Measurements from ENCODE around the gene FAM83F. TPM values are rescaled to one million over a fixed set of nuclear protein-coding genes. Genes with fewer than 3 reads are reported as not detected.

Gene FAM83F
- polyA plus RNA-seq, 1 donor (not counting 4 experiments of a cell fraction or from before 2014, with no cell fraction given): 22.8 TPM

DNA sequence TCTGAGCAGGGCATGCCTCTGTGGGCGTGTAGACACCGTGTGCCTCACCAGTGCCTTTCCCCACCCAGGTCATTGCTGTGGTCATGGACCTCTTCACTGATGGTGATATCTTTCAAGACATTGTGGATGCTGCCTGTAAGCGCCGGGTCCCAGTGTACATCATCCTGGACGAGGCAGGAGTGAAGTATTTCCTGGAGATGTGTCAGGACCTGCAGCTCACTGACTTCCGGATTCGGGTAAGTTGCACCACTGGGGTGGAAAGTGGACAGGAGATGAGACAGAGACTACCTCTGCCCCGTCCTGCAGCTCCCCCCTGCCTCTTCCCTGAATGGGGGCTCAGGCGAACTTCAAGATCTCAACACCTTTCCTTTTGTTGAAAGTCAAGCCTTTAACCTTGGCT is 24.3 kb downstream of the FAM83F start:
- Histone ChIP-seq H3K27me3 (ENCODE audit: control insufficient read depth, extremely low read depth, insufficient read depth, low read length) (no peaks in the 10 kb centered on the region), H3K9me3 (ENCODE audit: control insufficient read depth, low read depth, low read length) (no peaks in the 10 kb centered on the region), H3K4me1 (ENCODE audit: control insufficient read depth, extremely low read depth, insufficient read depth, low read length) (peaks cover 77% of the 10 kb centered on the region), H3K27ac (ENCODE audit: control insufficient read depth, insufficient read depth, low read length) (peak overlapping the region; percentile 27), H3K36me3 (ENCODE audit: control insufficient read depth in 2 of 2, extremely low read depth in 1 of 2, insufficient read depth in 2 of 2, low read length in 2 of 2) (peaks cover 22 to 26% of the 10 kb centered on the region in 2 experiments), H3K9me1 (ENCODE audit: control insufficient read depth, extremely low read depth, insufficient read depth, low read length) (peaks cover 7% of the 10 kb centered on the region), H3K79me2 (ENCODE audit: control insufficient read depth, insufficient read depth, low read length) (peaks cover 40% of the 10 kb centered on the region), H2AFZ (ENCODE audit: control insufficient read depth, low read length) (no peak overlapping the region), H3K4me3 (ENCODE audit: control insufficient read depth in 2 of 3, extremely low read depth in 1 of 3, insufficient read depth in 2 of 3, low read depth in 1 of 3, low read length in 3 of 3) (peak overlapping the region in 1 of 3 experiments; percentile 22), H3K4me2 (ENCODE audit: control insufficient read depth, extremely low read depth, insufficient read depth, low read depth, low read length) (peak overlapping the region; percentile 49), H3K9ac (ENCODE audit: control insufficient read depth, extremely low read depth, insufficient read depth, low read length) (no peak overlapping the region), H4K20me1 (ENCODE audit: control insufficient read depth, extremely low read depth, insufficient read depth, low read length) (peaks cover 9% of the 10 kb centered on the region)
- TF ChIP-seq, protein P1, sequence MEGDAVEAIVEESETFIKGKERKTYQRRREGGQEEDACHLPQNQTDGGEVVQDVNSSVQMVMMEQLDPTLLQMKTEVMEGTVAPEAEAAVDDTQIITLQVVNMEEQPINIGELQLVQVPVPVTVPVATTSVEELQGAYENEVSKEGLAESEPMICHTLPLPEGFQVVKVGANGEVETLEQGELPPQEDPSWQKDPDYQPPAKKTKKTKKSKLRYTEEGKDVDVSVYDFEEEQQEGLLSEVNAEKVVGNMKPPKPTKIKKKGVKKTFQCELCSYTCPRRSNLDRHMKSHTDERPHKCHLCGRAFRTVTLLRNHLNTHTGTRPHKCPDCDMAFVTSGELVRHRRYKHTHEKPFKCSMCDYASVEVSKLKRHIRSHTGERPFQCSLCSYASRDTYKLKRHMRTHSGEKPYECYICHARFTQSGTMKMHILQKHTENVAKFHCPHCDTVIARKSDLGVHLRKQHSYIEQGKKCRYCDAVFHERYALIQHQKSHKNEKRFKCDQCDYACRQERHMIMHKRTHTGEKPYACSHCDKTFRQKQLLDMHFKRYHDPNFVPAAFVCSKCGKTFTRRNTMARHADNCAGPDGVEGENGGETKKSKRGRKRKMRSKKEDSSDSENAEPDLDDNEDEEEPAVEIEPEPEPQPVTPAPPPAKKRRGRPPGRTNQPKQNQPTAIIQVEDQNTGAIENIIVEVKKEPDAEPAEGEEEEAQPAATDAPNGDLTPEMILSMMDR (optimal IDR thresholded peaks at IDR 0.05 in 1 of 3, IDR thresholded peaks at IDR 0.05 in 1 of 3, conservative IDR thresholded peaks at IDR 0.05 in 1 of 3; ENCODE audit: extremely low read depth in 1 of 3, insufficient read depth in 2 of 3, low read length in 3 of 3): no peak
- no peak for TF ChIP-seq EZH2 (IDR thresholded peaks at IDR 0.05; ENCODE audit: low read length)
- FAIRE-seq: peak; percentile 92
- dilution Hi-C loops (cut with MboI; ENCODE audit: extremely low pct_ligation_motif_present, low sequenced_read_pairs): no loop called here
- DNase-seq (ENCODE audit: low read depth, low spot score): no peak

DNA sequence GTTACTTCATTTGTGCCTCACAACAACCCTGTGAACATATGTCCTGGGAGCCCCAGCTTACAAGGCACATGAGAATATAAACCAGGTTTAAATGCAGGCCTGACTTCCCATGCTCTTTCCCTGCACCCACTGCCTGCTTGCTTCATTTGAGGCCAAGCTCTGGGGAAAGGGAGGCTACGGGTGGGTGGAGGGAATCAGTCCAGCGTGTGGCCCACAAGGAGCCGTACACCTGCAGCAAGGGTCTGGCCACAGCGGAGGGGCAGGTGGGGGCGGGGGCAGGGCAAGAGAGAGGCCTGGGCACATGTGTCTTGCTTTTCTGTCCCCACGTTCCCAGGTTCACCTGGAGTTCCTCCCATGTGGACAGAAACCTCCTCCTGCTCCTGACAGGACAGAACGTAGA is 26.2 kb downstream of the FAM83F start:
- Histone ChIP-seq H3K27ac (ENCODE audit: control insufficient read depth, insufficient read depth, low read length) (no peak overlapping the region), H3K9me1 (ENCODE audit: control insufficient read depth, extremely low read depth, insufficient read depth, low read length) (peaks cover 5% of the 10 kb centered on the region), H3K4me2 (ENCODE audit: control insufficient read depth, extremely low read depth, insufficient read depth, low read depth, low read length) (no peak overlapping the region), H3K36me3 (ENCODE audit: control insufficient read depth in 2 of 2, extremely low read depth in 1 of 2, insufficient read depth in 2 of 2, low read length in 2 of 2) (peaks cover 25 to 31% of the 10 kb centered on the region in 2 experiments), H3K4me3 (ENCODE audit: control insufficient read depth in 2 of 3, extremely low read depth in 1 of 3, insufficient read depth in 2 of 3, low read depth in 1 of 3, low read length in 3 of 3) (no peak overlapping the region), H3K79me2 (ENCODE audit: control insufficient read depth, insufficient read depth, low read length) (peaks cover 37% of the 10 kb centered on the region), H2AFZ (ENCODE audit: control insufficient read depth, low read length) (no peak overlapping the region), H3K4me1 (ENCODE audit: control insufficient read depth, extremely low read depth, insufficient read depth, low read length) (peaks cover 64% of the 10 kb centered on the region), H3K27me3 (ENCODE audit: control insufficient read depth, extremely low read depth, insufficient read depth, low read length) (no peaks in the 10 kb centered on the region), H4K20me1 (ENCODE audit: control insufficient read depth, extremely low read depth, insufficient read depth, low read length) (peaks cover 12% of the 10 kb centered on the region), H3K9ac (ENCODE audit: control insufficient read depth, extremely low read depth, insufficient read depth, low read length) (peak overlapping the region; percentile 4), H3K9me3 (ENCODE audit: control insufficient read depth, low read depth, low read length) (no peaks in the 10 kb centered on the region)
- DNase-seq (ENCODE audit: low read depth, low spot score) (no peak), FAIRE-seq (no peak)
- dilution Hi-C loops (cut with MboI; ENCODE audit: extremely low pct_ligation_motif_present, low sequenced_read_pairs): no loop called here
- TF ChIP-seq, protein P1 (optimal IDR thresholded peaks at IDR 0.05 in 1 of 3, IDR thresholded peaks at IDR 0.05 in 1 of 3, conservative IDR thresholded peaks at IDR 0.05 in 1 of 3; ENCODE audit: extremely low read depth in 1 of 3, insufficient read depth in 2 of 3, low read length in 3 of 3): no peak
- no peak for TF ChIP-seq EZH2 (IDR thresholded peaks at IDR 0.05; ENCODE audit: low read length)
